DMS153 treated with DMSO at 0.1 percent for 48 hours (cell line): Measurements from ENCODE around the gene KCNH5.

Experiments used
- DNase-seq: peaks from one replicate; lab custom pipeline; 2025; ENCODE audit not compliant: unreplicated experiment; lab: John Stamatoyannopoulos, UW

Gene KCNH5

GRCh38 chr14:62994096-62994495 is 51.2 kb downstream of the KCNH5 start:
- DNase-seq = no peak

- DNase-seq = no peak
These were observed 56.3 kb downstream of the KCNH5 start for GRCh38 chr14:62988967-62989366.

GRCh38 chr14:62983821-62984220 is 61.4 kb downstream of the KCNH5 start:
- DNase-seq = no peak

- no peak for DNase-seq
These were observed 64.6 kb downstream of the KCNH5 start for GRCh38 chr14:62980693-62981092.

GRCh38 chr14:62957562-62957961 is 87.7 kb downstream of the KCNH5 start:
- DNase-seq = no peak

- DNase-seq = no peak
These were observed 88.8 kb downstream of the KCNH5 start for GRCh38 chr14:62956413-62956812.

- no peak for DNase-seq
These were observed 91.1 kb downstream of the KCNH5 start for GRCh38 chr14:62954165-62954564.

- DNase-seq = no peak
These were observed 93.0 kb downstream of the KCNH5 start for GRCh38 chr14:62952226-62952625.

GRCh38 chr14:62947301-62947700 is 98.0 kb downstream of the KCNH5 start:
- DNase-seq = no peak

GRCh38 chr14:62946221-62946620 is 99.0 kb downstream of the KCNH5 start:
- DNase-seq = no peak

- no peak for DNase-seq
These were observed 102.1 kb downstream of the KCNH5 start for GRCh38 chr14:62943202-62943601.

- DNase-seq = no peak
These were observed 105.3 kb downstream of the KCNH5 start for GRCh38 chr14:62939970-62940369.

GRCh38 chr14:62938778-62939177 is 106.5 kb downstream of the KCNH5 start:
- DNase-seq = no peak

- no peak for DNase-seq
These were observed 110.8 kb downstream of the KCNH5 start for GRCh38 chr14:62934439-62934838.

- no peak for DNase-seq
These were observed 123.8 kb downstream of the KCNH5 start for GRCh38 chr14:62921466-62921865.

GRCh38 chr14:62916551-62916950 is 128.7 kb downstream of the KCNH5 start:
- no peak for DNase-seq

- DNase-seq = no peak
These were observed 130.4 kb downstream of the KCNH5 start for GRCh38 chr14:62914873-62915272.

GRCh38 chr14:62914025-62914424 is 131.2 kb downstream of the KCNH5 start:
- no peak for DNase-seq

GRCh38 chr14:62908506-62908905 is 136.8 kb downstream of the KCNH5 start:
- DNase-seq = no peak

GRCh38 chr14:62905566-62905965 is 139.7 kb downstream of the KCNH5 start:
- no peak for DNase-seq

GRCh38 chr14:62897771-62898170 is 147.5 kb downstream of the KCNH5 start:
- no peak for DNase-seq

- no peak for DNase-seq
These were observed 148.3 kb downstream of the KCNH5 start for GRCh38 chr14:62896932-62897456.

GRCh38 chr14:62894736-62895135 is 150.5 kb downstream of the KCNH5 start:
- no peak for DNase-seq

- DNase-seq = no peak
These were observed 155.9 kb downstream of the KCNH5 start for GRCh38 chr14:62889364-62889763.
